ENCODE measurements around the gene LCNL1.

DNA sequence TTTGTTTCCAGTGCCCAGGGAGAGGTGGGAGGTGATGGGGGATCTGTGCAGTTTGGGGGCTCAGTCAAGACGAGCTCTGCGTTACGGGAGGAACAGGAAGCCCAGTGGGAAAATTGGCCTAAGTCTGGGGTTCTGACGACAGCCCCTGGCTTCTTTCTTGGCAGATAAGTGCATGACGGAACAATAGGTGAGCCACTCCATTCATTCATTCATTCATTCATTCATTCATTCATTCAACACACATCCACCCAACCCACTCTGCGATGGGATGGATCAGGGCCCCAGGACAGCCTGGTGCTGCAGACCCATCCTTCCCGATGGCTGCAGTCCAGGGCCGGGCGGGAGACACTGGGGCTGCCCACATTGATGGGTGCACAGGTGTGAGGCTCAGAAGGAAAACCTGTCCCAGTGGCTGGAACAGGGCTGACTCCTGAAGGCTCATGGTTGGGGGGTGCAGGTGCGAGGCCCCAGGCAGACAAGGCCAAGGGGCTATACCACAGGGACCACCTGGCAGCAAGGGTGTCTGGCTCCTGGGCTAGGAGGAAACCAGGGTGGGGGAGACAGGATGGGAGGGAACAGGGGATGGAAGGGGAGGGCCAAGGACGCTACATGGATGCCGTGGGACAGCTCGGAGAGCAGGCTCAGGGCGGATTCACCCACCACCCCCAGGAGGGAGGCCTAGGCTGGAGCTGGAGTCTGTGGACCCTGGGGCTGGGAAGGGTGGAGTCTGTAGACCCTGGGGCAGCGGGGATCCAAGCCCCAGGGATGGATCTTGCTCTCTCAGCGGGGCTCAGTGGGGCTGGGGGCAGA lies 1.9 kb upstream of the LCNL1 start:
- TF ChIP-seq, protein P1, sequence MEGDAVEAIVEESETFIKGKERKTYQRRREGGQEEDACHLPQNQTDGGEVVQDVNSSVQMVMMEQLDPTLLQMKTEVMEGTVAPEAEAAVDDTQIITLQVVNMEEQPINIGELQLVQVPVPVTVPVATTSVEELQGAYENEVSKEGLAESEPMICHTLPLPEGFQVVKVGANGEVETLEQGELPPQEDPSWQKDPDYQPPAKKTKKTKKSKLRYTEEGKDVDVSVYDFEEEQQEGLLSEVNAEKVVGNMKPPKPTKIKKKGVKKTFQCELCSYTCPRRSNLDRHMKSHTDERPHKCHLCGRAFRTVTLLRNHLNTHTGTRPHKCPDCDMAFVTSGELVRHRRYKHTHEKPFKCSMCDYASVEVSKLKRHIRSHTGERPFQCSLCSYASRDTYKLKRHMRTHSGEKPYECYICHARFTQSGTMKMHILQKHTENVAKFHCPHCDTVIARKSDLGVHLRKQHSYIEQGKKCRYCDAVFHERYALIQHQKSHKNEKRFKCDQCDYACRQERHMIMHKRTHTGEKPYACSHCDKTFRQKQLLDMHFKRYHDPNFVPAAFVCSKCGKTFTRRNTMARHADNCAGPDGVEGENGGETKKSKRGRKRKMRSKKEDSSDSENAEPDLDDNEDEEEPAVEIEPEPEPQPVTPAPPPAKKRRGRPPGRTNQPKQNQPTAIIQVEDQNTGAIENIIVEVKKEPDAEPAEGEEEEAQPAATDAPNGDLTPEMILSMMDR (conservative IDR thresholded peaks at IDR 0.05 in 1 of 2, IDR thresholded peaks at IDR 0.05 in 1 of 2; ENCODE audit: extremely low read depth in 1 of 2, insufficient read depth in 1 of 2, low read depth in 1 of 2, low read length in 2 of 2): no peak
- no peak for TF ChIP-seq EZH2 (IDR thresholded peaks at IDR 0.05; ENCODE audit: borderline replicate concordance, low read length)

Data from mammary epithelial cell (primary cell).